GM21717 (cell line): ENCODE results near the gene HDDC2.
A peak's percentile ranks its signal among the peaks of the same experiment; 100 is the strongest.

Source experiments
- ATAC-seq: cut with Tn5 transposase; IDR thresholded peaks from one replicate; pipeline ENCODE4 v1.9.1; 2021; ENCODE audit warnings: mild to moderate bottlenecking, moderate library complexity; ENCODE audit not compliant: unreplicated experiment

Gene HDDC2

GRCh38 chr6:125271486-125272159 lies 30.1 kb downstream of the HDDC2 start:
- no peak for ATAC-seq

- ATAC-seq, result no peak
Measured at GRCh38 chr6:125270380-125270779, 31.4 kb downstream of the HDDC2 start.

DNA sequence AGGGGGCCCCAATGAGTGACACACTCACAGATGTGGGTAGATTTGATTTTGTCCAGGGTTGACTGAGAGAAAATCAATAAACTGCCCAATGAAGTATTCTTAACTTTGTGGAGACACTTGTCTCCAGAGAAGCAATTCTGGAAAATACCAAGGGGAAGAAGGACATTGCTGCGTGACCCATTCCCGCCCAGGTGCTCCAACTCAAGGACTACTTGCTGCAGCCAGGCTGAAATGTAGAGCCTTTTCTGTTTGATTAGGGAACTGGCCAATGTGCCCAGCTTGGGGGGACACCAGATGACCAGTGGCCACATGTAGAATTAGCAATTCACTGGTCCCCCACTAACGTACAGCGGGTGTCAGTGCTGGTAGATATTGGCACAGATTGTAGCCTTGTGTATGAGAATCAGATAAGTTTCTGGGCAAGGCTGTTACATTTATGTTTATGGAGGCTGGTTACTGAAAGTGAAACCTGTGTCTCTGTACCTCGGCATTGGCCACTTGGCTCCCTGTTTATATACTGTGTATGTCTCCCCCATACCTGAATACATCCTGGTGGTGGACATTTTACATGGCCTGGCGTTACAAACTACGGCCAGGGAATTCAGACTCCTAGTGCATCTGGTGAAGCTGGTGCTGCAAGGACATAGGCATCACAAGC lies 32.3 kb downstream of the HDDC2 start:
- ATAC-seq, result no peak

DNA sequence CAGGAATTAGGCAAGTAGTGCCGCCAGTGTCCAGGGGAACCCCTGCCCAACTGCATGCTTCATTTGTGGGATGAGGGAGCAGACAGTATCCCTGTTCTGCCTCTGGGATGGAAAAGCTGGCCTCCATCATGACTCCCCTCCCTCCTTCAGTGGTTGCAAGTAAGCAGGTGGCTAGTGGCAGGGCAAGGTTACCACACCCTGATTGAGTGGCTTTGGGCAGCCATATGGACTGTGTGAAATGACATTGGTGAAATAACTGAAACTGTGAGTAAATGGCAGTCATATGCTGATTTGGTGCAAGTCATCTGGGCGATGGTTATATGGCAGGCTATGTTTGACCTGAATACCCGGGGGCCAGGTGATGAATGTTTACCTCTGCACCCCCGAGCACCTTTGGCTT lies 33.0 kb downstream of the HDDC2 start:
- ATAC-seq, result no peak

DNA sequence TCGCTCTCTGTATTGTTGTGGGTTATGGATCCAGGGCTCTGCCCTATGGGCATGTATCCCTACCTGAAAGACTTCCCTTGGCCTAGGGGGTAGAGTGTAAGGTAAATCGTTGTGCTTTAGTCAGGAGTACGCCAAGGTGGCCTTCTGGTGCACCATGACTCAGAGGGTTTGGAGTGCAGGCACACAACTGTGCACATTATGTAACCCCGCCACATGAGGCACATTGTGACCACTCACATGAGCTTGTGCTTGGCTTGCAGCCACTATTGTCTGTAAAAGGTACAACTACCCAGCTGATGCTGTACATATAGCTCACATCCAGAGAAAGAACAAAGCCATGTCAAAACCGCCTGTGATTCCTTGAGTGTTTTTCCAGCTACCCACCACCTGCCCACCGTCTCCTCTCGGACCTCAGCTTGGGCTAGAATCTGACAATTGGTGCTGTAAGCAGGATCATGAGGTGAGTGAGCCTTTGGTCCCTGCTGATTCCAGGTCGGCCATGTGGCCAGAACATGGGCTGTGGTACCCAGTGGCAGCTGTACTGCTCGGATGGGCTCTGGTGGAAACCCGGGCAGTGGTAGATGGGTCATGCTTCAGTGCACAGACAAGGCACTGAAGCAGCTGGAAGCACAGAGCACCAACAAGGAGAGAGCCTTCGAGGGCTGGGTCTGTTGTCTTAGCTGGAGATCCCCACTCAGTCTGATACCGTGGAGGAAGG lies 33.8 kb downstream of the HDDC2 start:
- ATAC-seq, result no peak

GRCh38 chr6:125264476-125264875 lies 37.3 kb downstream of the HDDC2 start:
- no peak for ATAC-seq

DNA sequence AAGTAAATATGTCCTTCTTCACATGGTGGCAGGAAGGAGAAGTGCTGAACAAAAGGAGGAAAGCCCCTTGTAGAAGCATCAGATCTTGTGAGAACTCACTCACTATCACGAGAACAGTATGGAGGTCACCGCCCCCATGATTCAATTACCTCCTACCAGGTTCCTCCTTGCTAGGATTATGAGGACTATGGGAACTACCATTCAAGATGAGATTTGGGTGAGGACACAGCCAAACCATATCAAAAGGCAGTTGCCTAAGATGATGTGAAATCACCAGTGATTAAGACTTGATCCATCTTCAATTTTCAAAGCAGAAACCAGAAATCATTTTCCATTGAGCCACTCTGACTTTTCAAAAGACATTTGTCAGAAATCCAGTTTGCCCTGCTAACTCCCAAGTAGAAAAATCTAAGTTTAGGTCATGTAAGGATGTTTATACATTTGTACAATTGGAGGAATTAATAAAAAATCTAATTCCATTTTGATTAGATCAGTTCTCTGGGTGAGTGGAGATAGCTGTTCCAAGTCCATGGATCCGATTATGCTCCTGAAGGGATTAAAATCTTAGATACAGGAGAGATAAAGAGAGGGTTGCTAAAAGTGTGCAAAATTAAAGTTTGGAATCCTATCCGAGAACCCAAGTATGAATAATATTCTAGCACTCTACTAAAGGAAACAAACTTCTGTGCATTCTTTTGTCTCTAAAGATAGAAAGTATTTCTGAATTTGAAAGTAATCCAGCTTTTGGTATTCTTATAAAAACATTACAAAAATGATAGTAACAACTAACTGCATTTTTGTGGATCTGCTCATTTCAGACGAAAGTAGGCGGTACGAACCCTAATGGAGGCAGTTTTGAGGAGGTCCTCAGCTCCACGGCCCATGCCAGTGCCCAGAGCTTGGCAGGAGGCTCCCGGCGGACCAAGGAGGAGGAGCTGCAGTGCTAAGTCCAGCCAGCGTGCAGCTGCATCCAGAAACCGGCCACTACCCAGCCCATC lies 39.5 kb downstream of the HDDC2 start:
- ATAC-seq, result no peak

- ATAC-seq, result no peak
Measured at GRCh38 chr6:125259354-125259736, 42.4 kb downstream of the HDDC2 start.

DNA sequence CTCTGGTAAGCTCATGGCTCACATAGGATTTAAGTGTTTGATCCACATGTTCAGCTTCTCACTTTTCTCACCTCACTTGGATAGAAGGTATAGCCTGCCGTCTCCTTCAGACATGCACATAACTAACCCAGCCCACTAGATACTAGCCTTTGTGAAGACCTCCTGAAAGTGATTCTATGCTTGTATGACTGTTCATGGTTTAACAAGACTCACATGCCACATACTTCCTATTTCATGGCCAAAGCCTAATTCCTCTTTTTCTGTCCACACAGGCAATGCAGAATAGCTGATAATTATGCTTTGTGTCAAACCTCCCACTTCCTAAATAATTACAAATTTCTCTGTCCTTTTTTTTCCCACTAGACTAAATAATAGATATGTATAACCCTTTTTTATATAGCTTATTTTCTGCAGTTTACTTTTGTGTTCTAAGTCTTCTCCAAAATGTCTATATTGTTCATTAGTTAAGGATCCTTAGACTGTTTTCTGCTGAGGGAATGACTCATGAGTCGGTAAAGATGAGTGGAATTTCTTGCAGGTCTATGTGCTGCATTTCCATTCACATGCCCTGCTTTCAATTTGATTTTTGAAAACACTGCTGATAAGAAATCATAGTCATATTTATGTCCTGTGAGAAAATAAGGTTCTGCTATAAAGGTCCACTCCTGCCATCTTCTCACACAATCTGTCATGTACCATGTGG lies 43.0 kb downstream of the HDDC2 start:
- peak; percentile 57 for ATAC-seq

DNA sequence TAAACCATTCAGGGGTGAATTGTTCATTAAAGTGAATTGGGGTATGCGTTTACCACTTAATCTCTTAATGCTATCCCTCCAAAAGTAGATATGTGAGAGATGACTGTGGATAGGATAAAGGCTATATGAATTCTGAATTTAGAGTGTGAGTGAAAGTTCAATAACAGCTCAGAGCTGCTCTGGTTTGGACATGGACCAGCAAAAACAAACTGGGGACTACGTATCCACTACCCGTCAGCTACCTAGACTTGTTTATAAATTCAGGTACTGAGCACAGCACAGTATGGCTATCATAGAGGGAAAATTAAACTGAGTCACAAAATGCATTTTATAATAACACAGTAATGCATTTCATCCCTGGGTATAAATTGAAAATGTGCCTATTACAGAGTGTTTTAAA lies 44.4 kb downstream of the HDDC2 start:
- ATAC-seq, result no peak

GRCh38 chr6:125255201-125255600 lies 46.6 kb downstream of the HDDC2 start:
- ATAC-seq, result no peak

DNA sequence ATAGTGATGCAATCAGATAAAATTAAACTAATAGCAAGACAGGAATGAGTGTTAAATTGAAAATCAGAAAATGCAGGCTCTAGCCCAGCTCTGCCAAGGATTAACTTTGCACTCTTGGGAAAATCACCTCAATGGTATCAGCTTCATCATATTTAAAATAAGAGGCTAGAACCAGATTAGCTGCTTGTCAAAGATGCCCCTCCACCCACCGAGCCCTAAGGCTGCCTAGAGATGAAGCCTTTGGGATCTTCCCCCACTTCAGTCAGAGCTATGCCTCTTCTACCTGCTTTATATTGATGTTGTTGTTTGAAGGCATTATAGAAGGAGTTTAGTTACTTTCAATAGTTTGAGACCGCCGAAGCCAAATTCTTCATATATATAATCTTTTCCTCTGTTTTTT lies 47.4 kb downstream of the HDDC2 start:
- no peak for ATAC-seq

DNA sequence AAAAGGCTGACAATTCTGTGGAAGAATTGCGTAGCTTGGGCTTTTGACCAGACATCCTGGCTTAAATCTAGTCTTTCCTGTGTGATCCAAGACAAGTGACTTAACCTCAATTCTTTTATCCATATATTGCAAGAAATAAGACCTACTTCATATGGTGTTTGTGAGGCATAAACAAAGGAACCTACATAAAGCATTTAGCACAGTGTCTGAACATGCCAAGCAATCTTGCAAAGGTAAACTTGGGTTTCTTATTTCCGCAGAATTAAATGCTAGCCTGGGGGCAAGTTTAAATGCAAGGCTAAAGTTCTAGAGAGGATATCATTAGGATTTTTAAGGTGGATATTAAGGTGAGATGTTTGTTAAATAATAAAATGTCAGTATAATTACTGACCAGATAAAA lies 47.9 kb downstream of the HDDC2 start:
- no peak for ATAC-seq

DNA sequence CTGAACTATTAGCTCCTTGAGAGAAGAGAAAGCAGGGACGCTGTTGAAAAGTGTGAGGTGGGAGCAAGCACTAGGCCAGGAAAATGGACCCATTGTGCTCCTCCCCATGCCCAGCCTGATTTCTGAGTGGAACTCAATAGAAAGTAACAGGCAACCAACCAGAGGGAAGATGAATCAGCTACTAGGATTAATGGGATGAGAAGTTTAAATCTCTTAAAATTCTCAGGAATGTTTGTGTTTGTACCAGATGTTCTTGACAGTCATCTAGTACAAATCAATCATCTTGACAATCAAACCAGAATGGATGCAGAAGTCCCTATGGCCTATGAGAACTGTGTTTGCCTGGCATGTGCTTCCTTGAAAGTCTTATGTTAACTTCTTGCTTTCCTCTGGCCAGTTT lies 48.9 kb downstream of the HDDC2 start:
- ATAC-seq, result no peak

GRCh38 chr6:125251516-125252220 lies 50.1 kb downstream of the HDDC2 start:
- ATAC-seq, result no peak

DNA sequence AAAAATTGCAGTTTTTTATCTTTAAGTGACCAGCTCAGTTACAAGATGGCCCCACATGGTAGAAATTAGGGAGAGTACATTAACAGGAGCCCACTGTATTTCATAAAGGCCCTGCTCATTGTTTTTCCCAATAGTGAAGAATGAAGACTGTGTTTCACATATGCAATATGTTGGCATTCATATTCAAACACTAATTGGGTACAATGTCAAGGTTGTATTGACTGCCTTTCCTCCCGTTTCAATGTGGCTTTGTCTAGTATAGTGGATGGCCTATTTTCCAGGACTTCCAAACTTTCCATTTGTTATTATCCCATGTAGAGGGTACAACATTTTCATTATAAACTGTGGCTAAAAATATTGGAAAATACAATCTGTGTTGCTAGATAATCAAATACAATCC lies 51.3 kb downstream of the HDDC2 start:
- ATAC-seq, result no peak

DNA sequence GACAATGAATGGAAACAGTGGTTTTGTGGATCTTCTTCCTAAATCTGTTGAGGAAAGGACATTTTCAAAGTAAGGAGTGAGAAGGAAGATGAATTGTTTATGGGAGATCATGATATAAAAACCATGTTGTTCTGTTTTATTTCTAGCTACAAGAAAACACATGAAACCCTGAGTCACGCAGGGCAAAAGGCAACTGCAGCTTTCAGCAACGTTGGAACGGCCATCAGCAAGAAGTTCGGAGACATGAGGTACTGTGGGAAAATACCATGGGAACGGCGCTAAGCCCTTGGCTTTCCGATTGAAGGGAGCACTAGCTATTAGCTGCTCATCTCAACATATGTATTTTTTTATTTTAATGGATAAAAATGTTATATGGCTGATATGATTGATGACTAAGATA lies 53.6 kb downstream of the HDDC2 start:
- no peak for ATAC-seq

GRCh38 chr6:125246566-125246965 lies 55.2 kb downstream of the HDDC2 start:
- ATAC-seq, result no peak

DNA sequence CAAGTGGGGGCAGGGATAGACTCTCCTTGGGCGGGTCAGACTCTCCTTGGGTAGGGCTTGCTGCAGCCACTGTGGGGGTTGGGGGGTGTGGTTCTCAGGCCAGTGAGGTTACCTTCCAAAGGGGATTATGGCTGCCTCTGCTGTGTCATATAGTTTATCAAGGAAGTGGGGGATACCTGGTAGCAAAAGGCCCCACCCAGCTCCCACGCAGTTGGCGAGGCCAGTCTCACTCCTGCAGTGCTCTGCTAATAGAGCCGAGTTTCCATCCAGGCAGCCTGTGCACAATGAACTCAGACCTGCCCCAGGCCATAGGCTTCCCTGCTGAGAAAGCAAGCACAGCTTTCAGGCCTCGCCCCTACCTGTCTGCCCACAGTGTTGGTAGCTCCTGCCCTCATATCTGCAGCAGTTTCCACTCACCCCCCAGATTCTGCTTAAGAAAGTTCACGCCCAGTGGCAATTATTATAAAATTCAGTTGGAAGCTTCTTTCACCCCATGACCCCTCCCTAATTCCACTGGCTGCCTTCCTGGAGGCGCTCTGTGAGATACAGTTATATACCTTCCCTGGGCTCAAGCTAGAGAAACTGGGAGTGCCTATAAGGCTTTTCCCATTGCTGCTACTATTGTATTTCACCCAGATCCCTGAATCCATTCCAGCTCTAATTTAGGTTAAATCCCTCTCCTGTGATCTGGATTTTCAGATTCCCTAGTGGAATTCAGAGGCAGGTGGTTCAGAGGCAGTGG lies 56.1 kb downstream of the HDDC2 start:
- no peak for ATAC-seq
